Astrocyte (in vitro differentiated cells and primary cell): ENCODE results near the gene SYT3. TPM values are rescaled to one million over a fixed set of nuclear protein-coding genes. Genes with fewer than 3 reads are reported as not detected.

Experiments used
- DNase-seq: peaks from one replicate; pipeline ENCODE4 v3.0.0-alpha.2; 2010; ENCODE audit warnings: low read depth
- FAIRE-seq: peaks from 2 replicates; lab custom pipeline; 2011; peaks lifted over from hg19 to GRCh38; lab: Jason Lieb, UNC
- H2AFZ ChIP-seq: 2 replicates; pipeline ENCODE4 v1.6.0; 2012; ENCODE audit warnings: low read depth, low read length, inconsistent platforms
- H3K27ac ChIP-seq: 2 replicates; pipeline ENCODE4 v1.5.1; 2011; ENCODE audit warnings: low read depth, low read length, inconsistent platforms
- H3K27me3 ChIP-seq: 2 replicates; pipeline ENCODE4 v1.6.0; 2011; ENCODE audit warnings: low read length, inconsistent platforms; ENCODE audit not compliant: insufficient read depth
- H3K36me3 ChIP-seq: 2 replicates; pipeline ENCODE4 v1.5.1; 2011; ENCODE audit warnings: low read length, inconsistent platforms; ENCODE audit not compliant: insufficient read depth
- H3K4me1 ChIP-seq: 2 replicates; pipeline ENCODE4 v1.5.1; 2011; ENCODE audit warnings: low read length, inconsistent platforms; ENCODE audit not compliant: insufficient read depth
- H3K4me2 ChIP-seq: 2 replicates; pipeline ENCODE4 v1.6.0; 2012; ENCODE audit warnings: low read length, inconsistent platforms
- H3K4me3 ChIP-seq: 2 replicates; pipeline ENCODE4 v1.5.1; 2011; ENCODE audit warnings: low read depth, mild to moderate bottlenecking, low read length, inconsistent platforms; ENCODE audit not compliant: insufficient read depth
- H3K79me2 ChIP-seq: 2 replicates; pipeline ENCODE4 v1.6.0; 2012; ENCODE audit warnings: mild to moderate bottlenecking, low read length, inconsistent platforms; ENCODE audit not compliant: insufficient read depth
- H3K9ac ChIP-seq: 2 replicates; pipeline ENCODE4 v1.6.0; 2012; ENCODE audit warnings: mild to moderate bottlenecking, low read length, inconsistent platforms
- H3K9me3 ChIP-seq: 2 replicates; pipeline ENCODE4 v1.5.1; 2012; ENCODE audit warnings: low read depth, mild to moderate bottlenecking, low read length, inconsistent platforms; ENCODE audit not compliant: insufficient read depth
- H4K20me1 ChIP-seq: 2 replicates; pipeline ENCODE4 v1.6.0; 2012; ENCODE audit warnings: low read length, inconsistent platforms; ENCODE audit not compliant: insufficient read depth
- H3K27ac Mint-ChIP-seq: one replicate; pipeline ENCODE4 v1.8.0; 2021; ENCODE audit warnings: mild to moderate bottlenecking, mixed read lengths; ENCODE audit not compliant: unreplicated experiment
- H3K27me3 Mint-ChIP-seq: one replicate; pipeline ENCODE4 v1.8.0; 2021; ENCODE audit warnings: low read depth, mixed read lengths; ENCODE audit not compliant: unreplicated experiment
- H3K36me3 Mint-ChIP-seq: one replicate; pipeline ENCODE4 v1.8.0; 2021; ENCODE audit warnings: low read depth, mixed read lengths; ENCODE audit not compliant: unreplicated experiment
- H3K4me1 Mint-ChIP-seq: one replicate; pipeline ENCODE4 v1.8.0; 2021; ENCODE audit warnings: low read depth, mixed read lengths; ENCODE audit not compliant: unreplicated experiment
- H3K4me3 Mint-ChIP-seq: one replicate; pipeline ENCODE4 v1.8.0; 2021; ENCODE audit warnings: mild to moderate bottlenecking, moderate library complexity, mixed read lengths; ENCODE audit not compliant: unreplicated experiment
- H3K9me3 Mint-ChIP-seq: one replicate; pipeline ENCODE4 v1.8.0; 2021; ENCODE audit warnings: mild to moderate bottlenecking, mixed read lengths; ENCODE audit not compliant: unreplicated experiment
- EZH2 ChIP-seq: IDR thresholded peaks from 2 replicates; pipeline ENCODE4 v1.6.1; 2012; ENCODE audit warnings: mild to moderate bottlenecking, low read length, inconsistent platforms; ENCODE audit not compliant: insufficient read depth
- total RNA-seq: library from RNA; stranded (reverse); gene quantifications from 2 replicates; pipeline ENCODE4 v1.2.1, GENCODE V29; 2021
- TF ChIP-seq, protein P1 (sequence below): IDR thresholded peaks from 2 replicates; pipeline ENCODE4 v1.5.1; 2011; ENCODE audit warnings: low read depth, mild to moderate bottlenecking, inconsistent platforms, low read length, moderate library complexity; ENCODE audit not compliant: insufficient read depth

SYT3 gene
- total RNA-seq, 1 donor from 2014 or later, result not detected

DNA sequence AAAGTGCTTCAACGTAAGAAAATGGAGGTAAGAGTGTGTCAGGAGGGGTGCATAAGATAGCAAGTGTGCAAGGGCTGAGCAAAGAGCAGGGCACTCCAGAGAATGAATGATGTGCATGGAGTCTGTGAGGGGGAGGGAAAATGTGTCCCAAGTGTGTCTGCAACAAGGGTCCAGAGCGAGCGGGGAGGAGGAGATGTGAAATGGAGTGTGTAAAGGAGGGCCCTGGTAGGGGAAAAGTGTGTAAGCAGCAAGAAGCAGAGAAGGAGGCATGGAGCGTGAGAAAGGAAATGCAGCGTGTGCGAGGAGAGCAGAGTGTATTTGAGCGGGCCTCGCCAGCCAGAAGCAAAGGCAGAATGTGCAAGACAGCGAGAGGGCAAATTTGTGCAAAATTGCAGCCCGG lies 21.3 kb upstream of the SYT3 start:
- TF ChIP-seq, protein P1, sequence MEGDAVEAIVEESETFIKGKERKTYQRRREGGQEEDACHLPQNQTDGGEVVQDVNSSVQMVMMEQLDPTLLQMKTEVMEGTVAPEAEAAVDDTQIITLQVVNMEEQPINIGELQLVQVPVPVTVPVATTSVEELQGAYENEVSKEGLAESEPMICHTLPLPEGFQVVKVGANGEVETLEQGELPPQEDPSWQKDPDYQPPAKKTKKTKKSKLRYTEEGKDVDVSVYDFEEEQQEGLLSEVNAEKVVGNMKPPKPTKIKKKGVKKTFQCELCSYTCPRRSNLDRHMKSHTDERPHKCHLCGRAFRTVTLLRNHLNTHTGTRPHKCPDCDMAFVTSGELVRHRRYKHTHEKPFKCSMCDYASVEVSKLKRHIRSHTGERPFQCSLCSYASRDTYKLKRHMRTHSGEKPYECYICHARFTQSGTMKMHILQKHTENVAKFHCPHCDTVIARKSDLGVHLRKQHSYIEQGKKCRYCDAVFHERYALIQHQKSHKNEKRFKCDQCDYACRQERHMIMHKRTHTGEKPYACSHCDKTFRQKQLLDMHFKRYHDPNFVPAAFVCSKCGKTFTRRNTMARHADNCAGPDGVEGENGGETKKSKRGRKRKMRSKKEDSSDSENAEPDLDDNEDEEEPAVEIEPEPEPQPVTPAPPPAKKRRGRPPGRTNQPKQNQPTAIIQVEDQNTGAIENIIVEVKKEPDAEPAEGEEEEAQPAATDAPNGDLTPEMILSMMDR, result no peak
- TF ChIP-seq EZH2, result no peak
- no peak for FAIRE-seq
- H3K4me3 Mint-ChIP-seq, result no peak overlapping the region
- no peak overlapping the region for H3K27ac Mint-ChIP-seq
- no peaks in the 10 kb centered on the region for H3K36me3 Mint-ChIP-seq
- no peak overlapping the region for H3K27ac ChIP-seq
- no peak overlapping the region for H3K9ac ChIP-seq
- H3K27me3 Mint-ChIP-seq, result no peaks in the 10 kb centered on the region
- no peaks in the 10 kb centered on the region for H4K20me1 ChIP-seq
- H2AFZ ChIP-seq, result no peak overlapping the region
- peaks cover 3% of the 10 kb centered on the region for H3K4me1 ChIP-seq
- H3K4me2 ChIP-seq, result no peak overlapping the region
- H3K4me3 ChIP-seq, result no peak overlapping the region
- H3K36me3 ChIP-seq, result no peaks in the 10 kb centered on the region
- peaks cover 5% of the 10 kb centered on the region for H3K27me3 ChIP-seq
- H3K9me3 ChIP-seq, result no peaks in the 10 kb centered on the region
- H3K9me3 Mint-ChIP-seq, result peaks cover 20% of the 10 kb centered on the region
- no peak for DNase-seq
- H3K79me2 ChIP-seq, result no peaks in the 10 kb centered on the region
- no peaks in the 10 kb centered on the region for H3K4me1 Mint-ChIP-seq

DNA sequence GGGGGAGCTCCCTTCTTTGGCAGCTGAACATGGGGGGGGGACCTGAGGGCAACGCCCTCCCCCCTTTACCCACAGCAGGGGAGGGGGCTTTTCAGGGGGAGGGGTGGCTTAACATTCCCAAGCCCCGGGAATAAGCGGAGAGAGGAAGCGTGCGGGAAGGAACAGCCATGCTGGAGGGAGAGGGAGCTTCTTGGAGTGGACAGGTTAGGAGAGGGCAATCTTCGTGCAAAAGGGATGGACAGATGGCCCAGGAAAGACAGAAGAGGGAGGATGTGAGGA lies 20.3 kb upstream of the SYT3 start:
- H3K27ac Mint-ChIP-seq, result no peak overlapping the region
- no peak overlapping the region for H3K4me3 Mint-ChIP-seq
- Histone ChIP-seq H3K79me2 (no peaks in the 10 kb centered on the region), H3K27ac (no peak overlapping the region), H3K9me3 (no peaks in the 10 kb centered on the region), H3K4me3 (no peak overlapping the region), H3K27me3 (peaks cover 3% of the 10 kb centered on the region), H3K4me2 (no peak overlapping the region), H2AFZ (no peak overlapping the region), H3K36me3 (no peaks in the 10 kb centered on the region), H4K20me1 (no peaks in the 10 kb centered on the region), H3K4me1 (peaks cover 3% of the 10 kb centered on the region), H3K9ac (no peak overlapping the region)
- no peaks in the 10 kb centered on the region for H3K36me3 Mint-ChIP-seq
- DNase-seq (no peak), FAIRE-seq (no peak)
- H3K27me3 Mint-ChIP-seq, result no peaks in the 10 kb centered on the region
- TF ChIP-seq EZH2, result no peak
- TF ChIP-seq, protein P1, result no peak
- H3K4me1 Mint-ChIP-seq, result no peaks in the 10 kb centered on the region
- H3K9me3 Mint-ChIP-seq, result peaks cover 20% of the 10 kb centered on the region

- Histone ChIP-seq H3K27ac (no peak overlapping the region), H3K4me1 (peaks cover 3% of the 10 kb centered on the region), H3K9ac (no peak overlapping the region), H3K9me3 (no peaks in the 10 kb centered on the region), H3K36me3 (no peaks in the 10 kb centered on the region), H3K4me3 (no peak overlapping the region), H3K4me2 (peak overlapping the region; percentile 79), H3K79me2 (no peaks in the 10 kb centered on the region), H4K20me1 (no peaks in the 10 kb centered on the region), H3K27me3 (peaks cover 3% of the 10 kb centered on the region), H2AFZ (no peak overlapping the region)
- H3K9me3 Mint-ChIP-seq, result peaks cover 20% of the 10 kb centered on the region
- FAIRE-seq (no peak), DNase-seq (no peak)
- no peak overlapping the region for H3K27ac Mint-ChIP-seq
- no peak for TF ChIP-seq EZH2
- TF ChIP-seq, protein P1, result no peak
- no peaks in the 10 kb centered on the region for H3K27me3 Mint-ChIP-seq
- H3K36me3 Mint-ChIP-seq, result no peaks in the 10 kb centered on the region
- no peaks in the 10 kb centered on the region for H3K4me1 Mint-ChIP-seq
- H3K4me3 Mint-ChIP-seq, result no peak overlapping the region
Measured at GRCh38 chr19:50659318-50660087, 19.8 kb upstream of the SYT3 start.
